HG02840 (cell line): Measurements from ENCODE around the gene AFF2.

Experiments used
- ATAC-seq: cut with Tn5 transposase; IDR thresholded peaks from one replicate; pipeline ENCODE4 v1.9.1; 2021; ENCODE audit warnings: mild to moderate bottlenecking, moderate library complexity, moderate number of reproducible peaks; ENCODE audit not compliant: unreplicated experiment, low FRiP score

AFF2 gene

DNA sequence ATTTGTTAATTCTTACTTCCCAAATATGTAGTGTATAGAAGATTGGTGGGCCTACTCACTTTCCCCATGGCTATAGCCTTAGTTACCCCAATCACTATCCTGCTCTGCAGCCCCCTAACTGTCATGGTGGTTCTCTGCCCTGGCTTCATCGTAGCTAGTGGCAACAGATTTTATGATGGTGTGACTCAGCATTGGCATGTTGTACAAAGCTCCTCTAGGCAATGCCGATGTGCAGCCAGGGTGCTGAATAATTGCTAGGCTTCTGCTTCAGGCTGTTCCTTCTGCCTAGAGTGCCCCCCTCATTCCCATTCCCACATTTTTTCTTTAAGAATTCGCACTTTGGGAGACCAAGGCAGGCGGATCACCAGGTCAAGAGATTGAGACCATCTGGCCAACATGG lies 35.2 kb downstream of the AFF2 start:
- ATAC-seq = no peak

GRCh38 chrX:148536961-148537360 lies 36.5 kb downstream of the AFF2 start:
- no peak for ATAC-seq

- ATAC-seq = no peak
Measured at GRCh38 chrX:148537556-148538182, 37.3 kb downstream of the AFF2 start.

GRCh38 chrX:148538582-148538981 lies 38.2 kb downstream of the AFF2 start:
- ATAC-seq = no peak

DNA sequence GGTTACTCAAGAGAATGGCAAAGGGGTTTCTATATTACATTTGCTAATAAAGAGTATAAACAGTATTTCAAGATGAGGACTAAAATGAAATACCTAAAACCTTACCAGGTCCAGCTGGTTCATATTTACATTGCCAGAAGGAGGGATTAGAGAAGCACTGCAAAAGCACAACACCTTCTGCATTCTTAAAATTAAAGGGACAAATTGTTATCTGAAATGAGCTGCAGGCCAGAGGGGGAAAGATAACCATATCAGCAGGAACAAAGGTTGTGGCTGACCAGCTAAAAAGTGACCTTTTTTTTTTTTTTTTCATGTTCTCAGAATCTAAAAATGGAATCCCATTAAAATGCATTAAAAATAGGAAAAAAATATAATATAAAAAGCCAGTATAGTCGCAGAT lies 39.7 kb downstream of the AFF2 start:
- ATAC-seq = no peak

DNA sequence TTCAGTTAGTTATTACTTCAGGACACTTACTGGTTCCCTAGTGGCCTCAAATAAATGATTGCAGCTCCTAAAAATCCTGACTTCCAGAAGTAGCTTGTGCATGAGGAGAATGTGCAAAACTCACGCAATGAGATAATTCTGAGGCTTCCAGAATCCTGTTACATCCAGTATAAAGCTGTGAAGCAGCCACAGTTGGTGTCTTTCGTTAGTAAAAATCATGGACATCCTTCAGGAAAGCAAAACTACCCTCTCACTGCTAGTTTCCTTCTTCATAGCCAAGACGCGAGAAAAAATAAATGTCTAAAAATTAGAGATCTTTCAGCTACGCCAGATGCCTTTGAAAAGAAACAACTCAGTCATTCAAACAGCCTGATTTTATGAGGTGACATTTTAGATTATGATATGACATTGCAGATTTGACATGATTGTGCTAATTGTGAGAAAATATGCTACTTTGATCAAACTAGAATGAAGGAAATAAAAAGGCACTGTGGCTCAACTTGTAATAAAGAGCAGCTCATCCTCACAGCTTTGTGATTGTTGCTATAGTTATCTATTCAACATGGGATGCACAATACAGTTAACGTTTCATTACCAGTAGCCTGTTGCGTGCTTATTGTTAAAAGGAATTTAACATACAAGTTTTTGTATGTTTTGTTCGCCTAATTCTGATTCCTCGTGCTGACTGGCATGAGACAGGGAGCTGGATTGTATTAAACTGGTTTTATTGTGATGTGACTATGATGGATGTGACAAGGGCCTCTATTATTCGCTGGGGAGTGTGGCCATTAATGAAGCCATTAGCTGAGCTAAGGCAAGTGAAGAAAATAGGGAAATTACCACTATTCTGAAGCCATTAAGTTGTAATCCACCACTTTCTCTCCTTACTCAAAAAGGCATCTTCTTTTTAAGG lies 40.5 kb downstream of the AFF2 start:
- peak; percentile 16 for ATAC-seq

GRCh38 chrX:148541584-148541940 lies 41.1 kb downstream of the AFF2 start:
- peak; percentile 60 for ATAC-seq

DNA sequence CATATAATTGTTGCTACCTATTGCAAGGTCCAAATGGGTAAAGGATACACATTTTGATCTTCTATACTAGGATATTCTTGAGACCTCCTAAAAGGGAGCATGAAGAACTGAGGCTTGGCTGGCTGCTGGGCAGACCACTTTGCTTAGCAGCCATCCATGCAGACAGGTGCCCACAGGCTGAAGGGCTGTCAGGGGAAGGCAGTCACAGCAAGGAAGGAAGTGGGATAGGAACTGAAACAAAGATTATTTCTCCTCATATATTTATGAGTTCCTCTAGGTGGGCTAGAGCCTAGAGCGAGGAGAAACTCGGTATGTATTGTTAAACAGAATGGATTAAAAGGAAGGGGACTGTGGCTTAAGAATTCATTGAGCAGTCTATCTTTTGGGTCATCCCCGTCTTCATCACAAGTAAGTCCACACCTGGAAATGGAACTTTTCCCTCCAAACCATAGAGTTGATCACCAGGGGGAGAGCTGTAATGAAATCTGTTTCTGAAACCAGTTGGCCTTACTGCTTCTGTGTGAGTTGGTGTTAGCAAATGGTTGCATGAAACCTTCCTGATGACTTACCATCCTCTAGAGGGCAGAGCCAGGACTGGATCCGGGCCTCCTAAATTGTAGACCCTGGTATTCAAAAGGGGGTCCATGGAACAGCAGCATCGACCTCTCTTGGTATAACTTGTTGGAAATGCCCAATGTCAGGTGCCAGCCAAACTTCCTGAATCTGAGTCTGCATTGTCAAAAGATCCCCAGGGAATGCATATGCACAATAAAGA lies 42.3 kb downstream of the AFF2 start:
- no peak for ATAC-seq

- no peak for ATAC-seq
Measured at GRCh38 chrX:148552775-148553174, 52.4 kb downstream of the AFF2 start.

GRCh38 chrX:148555101-148555500 lies 54.7 kb downstream of the AFF2 start:
- no peak for ATAC-seq

DNA sequence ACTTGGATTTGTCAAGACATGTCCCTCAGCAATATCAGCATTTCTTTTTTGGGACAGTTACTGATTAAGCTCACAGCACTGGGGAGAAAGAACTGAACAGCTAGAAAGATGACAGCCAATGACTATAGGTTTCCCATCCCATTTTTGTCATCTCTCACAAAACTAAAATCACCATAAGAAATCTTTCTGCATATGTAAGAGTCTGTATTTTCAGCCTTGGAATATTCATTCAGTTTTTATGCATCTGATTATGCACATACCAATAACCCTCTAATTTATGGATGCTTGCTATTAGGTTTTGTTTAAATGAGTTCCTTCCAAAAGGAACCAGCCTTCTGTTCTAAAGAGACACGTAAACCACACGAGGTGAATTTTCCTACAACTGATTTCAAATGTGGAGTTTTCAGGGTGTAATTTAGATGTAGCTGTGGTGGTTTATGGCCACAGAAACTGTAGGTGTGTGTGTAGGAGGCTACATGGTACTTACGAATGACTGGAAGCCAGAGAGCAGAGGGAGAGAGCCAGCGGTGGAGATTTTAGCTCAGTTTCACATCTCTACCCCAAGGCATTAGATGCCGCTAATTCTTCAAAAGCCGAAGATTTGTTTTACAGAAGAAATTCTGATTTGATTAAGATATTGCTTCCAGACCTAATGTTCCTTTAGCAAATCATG lies 55.3 kb downstream of the AFF2 start:
- no peak for ATAC-seq

DNA sequence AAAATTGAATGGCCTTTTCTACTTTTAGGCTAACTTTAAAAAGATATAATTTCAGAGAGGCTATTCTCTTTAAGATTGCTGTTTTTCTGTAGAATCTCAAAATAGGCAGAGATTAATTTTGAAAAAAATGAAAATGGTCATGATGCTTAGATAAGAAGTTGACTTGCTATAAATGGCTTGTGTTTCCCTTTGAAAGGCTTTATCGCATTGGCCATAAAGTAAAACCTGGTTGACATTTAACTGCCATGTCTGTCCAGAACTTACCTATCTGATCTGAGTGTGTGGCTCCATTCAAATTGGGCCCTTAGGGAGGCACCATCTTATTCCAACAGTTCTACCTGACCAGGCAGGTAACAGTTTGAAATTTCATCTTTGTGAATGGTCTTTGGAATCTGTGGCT lies 56.1 kb downstream of the AFF2 start:
- ATAC-seq = no peak

DNA sequence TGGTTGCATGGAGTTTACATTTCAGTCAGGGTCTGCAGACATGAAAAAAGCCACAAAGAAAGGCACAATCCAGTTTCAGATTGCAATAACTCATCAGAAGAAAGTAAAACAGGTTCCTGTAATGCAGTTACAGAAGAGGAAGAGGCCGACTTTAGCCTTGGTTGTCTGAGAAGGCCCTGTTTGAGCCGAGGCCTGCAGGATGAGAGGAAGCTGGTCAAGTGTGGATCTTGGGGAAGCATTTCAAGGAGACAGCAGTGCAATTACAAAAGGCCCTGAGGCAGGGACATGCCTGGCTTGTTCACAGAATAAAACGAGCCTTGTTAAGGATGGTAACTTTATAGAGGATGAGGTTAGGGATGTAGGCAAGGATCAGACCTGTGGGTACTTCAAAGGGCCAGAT lies 62.4 kb downstream of the AFF2 start:
- no peak for ATAC-seq

GRCh38 chrX:148567229-148567628 lies 66.8 kb downstream of the AFF2 start:
- ATAC-seq = no peak

- no peak for ATAC-seq
Measured at GRCh38 chrX:148567779-148568178, 67.4 kb downstream of the AFF2 start.

GRCh38 chrX:148568763-148569162 lies 68.3 kb downstream of the AFF2 start:
- ATAC-seq = no peak

- no peak for ATAC-seq
Measured at GRCh38 chrX:148572337-148572736, 71.9 kb downstream of the AFF2 start.

GRCh38 chrX:148573119-148573518 lies 72.7 kb downstream of the AFF2 start:
- no peak for ATAC-seq

DNA sequence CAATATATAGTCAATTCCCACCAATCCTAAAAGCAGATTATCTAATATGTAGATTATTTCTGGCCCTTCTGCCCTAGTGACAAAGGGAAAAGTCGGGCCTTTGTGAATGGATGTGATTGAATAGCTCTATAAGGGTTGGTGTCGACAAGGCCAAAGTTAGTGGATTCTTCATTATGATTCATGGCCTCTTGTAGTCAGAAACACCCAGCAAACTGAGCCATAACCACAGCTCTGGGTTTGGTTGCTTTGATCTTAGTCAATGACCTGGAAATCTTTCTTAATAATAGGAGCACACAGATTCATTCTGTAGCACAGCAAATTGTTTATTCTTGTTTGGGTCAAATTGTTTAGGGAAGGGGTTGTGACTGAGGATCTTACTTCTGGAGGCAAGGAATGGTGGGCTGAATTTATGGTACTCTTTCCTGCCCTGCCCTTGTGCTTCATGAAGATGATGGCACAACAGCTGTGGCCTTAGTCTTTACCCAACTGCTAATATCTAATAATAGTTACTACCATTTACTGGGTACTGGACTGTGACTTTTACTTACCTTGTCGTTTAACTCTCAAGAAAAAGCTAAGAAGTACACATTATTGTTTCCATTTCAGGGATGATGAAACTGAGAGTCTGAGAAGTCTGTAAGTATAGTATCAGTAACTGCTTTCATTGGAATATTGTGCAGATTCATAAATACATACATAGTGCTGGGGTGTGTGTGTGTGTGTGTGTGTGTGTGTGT lies 74.0 kb downstream of the AFF2 start:
- ATAC-seq = no peak

DNA sequence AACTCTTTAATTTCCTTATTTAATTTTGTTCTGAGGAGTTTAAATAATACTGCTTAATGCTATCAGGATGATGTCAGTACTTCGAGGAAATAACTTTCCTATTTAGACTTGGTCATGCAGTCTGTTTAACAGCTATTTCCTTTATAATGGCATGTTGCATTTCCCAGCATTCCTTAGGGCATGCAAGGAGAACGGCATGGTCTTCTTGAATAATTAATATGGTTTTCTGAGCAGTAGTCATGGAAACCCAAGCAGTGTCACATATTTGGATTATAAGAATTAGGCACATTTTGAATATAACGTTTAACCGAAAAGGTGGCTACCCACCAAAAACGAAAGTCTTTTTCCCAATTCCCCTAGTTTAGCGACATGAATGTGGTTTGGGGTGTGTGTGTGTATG lies 76.0 kb downstream of the AFF2 start:
- no peak for ATAC-seq
